Posterior cingulate gyrus (tissue), 11 donors: ENCODE results near the gene CCDC192.
"Not testable (repeated sequence)": the region's sequence is repeated elsewhere in the genome, so short reads cannot be mapped to it uniquely, and the experiment has no call there.

Experiments
- DNase-seq, 10 donors: peaks; one replicate each; pipeline versions ENCODE4 v3.0.0 to v3.0.0-alpha.2; 2020 to 2021; ENCODE audit warnings: mixed read lengths in 3 of 10
- intact Hi-C: fragments of 100-400 bp; cut with DNase I; formaldehyde crosslinking; loops from one replicate; pipeline ENCODE4 v1.15.1; 2023

CCDC192 gene, protein sequence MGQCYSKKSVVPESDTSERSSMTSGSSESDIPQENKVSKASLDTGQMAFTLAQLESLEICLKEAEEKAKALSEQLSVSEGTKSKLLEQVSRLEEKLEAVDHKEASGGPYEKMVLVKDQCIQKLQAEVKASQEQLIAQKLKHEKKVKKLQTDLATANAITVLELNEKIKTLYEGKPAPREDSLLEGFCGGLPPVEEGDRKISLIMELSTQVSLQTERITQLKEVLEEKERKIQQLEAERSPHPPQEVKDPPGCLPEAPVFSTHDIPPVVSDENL

DNA sequence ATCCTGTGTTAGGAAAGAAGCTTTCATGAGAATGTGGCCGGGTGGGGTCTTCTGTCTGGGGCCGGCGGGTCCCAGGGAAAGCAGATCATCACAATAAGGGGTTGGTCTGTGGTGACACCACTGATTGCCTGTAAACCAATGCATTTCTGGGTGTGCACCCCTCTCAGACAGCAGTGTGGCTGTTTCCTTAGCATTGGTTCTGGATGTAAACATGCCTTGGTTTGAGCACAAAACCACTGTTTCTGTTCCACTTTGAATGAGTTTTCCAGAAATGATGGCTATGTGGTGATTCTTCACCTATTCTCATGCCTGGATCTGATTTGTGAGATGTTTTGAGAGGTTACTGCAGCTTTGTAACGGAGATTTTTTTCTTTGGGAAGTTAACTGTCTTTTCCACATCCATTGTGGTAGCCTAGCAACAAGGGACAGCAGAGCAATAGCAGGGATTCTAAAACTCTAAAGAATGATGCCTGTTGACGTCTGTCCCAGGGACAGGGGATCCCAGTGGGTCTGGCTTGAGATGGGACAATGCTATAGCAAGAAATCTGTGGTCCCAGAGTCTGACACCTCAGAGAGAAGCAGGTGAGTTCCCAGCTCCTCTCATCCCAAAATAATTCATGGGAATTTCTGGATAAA lies at the start of gene CCDC192:
TSS of gene CCDC192 (plus strand) at position 466 of the 636 bp plus-strand sequence. CDS start at position 521, 55 bp downstream.
- no peak for DNase-seq
- intact Hi-C loops, result no loop called here

DNA sequence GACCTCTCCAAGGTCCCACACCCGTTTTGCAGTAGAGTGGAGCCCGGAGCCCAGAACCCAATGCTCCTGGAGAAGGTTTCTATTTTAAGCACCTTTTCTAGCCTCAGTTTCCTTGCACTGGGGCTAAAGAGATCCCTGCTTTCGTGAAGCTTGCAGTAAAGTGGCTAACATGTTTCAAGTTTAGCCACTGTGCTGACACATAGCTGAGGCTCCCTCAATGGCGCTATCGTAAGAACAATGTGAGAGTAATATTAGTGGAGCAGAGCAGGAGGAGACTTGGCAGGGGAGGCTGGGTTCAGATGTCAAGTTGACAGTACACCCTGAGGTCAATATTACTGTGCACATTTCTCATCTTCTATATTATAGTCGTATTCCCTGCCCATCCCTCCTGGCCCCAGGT lies 46.4 kb upstream of the CCDC192 start:
- intact Hi-C loops, result no loop called here
- no peak for DNase-seq

DNA sequence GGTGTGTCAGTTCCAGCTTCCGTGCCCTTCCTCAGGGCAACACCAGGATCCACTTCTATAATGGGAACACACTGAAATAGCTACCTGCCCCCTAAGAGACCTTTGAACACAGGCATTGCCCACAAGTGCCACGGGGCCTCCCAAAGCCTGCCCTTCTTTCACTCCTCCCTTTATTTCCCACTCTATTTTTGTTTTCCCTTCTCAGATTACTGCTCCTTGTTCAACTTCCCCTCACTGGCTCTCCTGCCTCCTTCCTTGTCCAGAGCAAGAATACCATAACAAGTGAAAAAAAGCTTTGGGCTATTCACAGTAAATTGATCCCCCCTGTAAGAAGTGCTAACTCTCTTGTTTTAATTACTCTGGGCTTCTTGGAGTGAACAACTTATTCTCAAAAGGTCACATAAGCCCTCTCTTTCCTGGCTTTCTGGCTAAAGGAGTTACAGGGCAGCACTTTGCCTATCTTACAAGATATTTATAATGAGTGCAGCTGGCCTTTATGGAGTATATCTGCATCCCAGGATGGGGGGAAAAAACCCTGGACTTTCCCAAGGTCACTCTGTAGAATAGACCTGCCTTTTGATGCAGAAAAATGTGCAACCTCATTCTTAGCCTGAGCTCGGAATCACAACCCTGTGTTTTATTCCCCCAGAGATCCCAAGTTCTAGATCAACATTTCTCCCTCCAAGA lies 43.0 kb upstream of the CCDC192 start:
- intact Hi-C loops, result no loop called here
- no peak for DNase-seq

DNA sequence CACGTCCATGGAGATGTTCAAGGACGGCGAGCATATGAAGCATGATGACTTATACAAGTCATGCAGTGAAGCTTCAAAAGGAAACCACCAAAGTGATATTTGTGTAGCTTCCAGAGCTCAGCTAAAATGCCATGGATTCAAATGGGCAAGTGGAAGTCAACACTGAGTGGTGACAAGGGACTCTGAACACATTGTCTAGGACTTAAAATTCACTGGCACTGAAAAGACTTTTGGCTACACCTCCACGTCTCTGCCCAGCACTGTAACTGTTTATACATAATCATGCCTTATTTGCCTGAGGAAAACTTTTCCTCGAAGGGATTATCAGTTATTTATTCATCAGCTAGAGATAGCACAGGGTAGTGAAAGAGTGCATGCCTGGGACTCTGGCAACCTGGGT lies 39.1 kb upstream of the CCDC192 start:
- intact Hi-C loops, result no loop called here
- no peak for DNase-seq

DNA sequence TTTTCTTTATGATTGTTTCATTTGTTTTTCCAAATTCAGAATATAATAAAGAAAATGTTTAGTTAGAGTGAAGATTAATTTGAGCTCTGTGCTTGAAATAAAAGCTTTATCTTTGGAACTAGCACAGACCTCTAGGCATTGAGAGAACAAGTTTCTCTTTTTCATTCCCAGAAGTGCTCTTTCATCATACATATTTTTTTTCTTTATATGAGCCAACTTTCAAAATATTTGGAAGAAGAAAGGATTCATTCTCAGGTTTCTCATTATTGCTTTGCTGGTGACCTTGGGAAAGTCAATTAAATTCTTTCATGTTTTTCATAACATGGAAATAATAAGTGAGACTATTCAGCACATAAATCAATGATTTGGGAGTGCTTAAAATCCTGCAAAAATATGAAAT lies 37.5 kb upstream of the CCDC192 start:
- DNase-seq, result no peak
- intact Hi-C loops, result no loop called here

DNA sequence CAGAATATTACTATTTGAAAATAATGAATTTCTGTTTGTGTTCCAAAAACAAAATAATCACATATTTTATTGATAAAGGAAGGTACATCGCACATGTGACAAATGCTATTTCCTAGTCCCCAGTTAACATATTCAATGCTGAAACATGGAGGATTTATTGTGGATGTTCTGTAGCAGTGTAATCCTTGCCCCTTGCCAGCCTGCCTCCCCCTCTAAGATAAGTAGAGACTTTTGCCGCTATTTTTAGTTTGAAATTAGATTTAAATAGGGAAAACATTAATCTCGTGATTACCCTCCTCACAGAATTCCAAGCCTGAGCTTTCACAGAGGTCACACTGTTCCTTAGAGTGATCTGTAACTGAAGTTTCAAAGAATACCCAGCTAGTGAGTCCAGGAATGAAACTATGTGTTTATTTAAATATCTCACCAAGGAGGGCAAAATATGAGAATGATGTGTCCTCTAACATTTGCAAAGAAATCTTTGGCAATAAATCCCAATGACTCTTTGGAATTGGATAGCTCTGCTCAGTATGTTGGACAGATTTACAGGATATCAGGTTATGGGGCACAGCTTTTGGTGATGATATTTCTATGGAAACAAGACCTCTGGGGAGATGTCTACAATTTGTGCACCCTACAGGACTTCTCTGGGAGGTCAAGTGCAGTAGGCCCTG lies 37.0 kb upstream of the CCDC192 start:
- intact Hi-C loops, result no loop called here
- no peak for DNase-seq

DNA sequence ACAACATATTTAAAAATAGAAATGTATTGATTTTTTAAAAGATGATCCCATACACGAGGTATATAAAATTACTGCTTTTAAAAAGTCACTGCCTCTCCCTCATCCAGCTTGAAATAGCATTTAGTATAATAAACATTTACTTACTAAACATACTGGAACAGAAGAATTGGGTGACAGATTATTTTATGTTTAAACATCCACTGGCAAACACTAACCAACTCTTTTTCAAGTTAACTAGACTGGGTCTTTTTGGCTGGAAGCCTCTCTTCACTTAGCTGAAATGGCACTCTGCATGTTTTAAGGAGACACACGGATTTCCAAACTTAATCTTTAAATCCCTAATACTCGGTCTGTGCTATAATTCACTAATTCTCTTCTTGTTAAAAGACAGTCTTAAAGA lies 35.3 kb upstream of the CCDC192 start:
- no peak for DNase-seq

DNA sequence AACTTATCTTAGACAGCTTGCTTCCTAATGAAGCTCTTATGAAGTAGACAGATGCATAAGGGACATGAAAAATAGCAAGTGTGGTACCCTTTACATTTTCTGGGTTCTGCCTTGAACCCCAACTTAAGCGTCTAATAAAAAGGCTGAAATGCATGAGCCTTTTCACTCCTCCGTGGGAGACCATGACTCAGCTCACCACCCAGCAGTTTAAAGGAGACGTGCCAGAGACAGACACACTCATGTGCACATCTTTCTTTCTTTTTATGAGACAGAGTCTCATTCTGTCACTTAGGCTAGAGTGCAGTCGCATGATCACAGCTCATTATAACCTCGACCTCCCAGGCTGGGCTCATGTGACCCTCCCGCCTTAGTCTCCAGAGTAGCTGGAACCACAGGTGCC lies 32.0 kb upstream of the CCDC192 start:
- DNase-seq, result no peak
- intact Hi-C loops, result no loop called here

More for the DNA sequence above, 35.3 kb upstream of the CCDC192 start:
- intact Hi-C loops, result no loop called here

DNA sequence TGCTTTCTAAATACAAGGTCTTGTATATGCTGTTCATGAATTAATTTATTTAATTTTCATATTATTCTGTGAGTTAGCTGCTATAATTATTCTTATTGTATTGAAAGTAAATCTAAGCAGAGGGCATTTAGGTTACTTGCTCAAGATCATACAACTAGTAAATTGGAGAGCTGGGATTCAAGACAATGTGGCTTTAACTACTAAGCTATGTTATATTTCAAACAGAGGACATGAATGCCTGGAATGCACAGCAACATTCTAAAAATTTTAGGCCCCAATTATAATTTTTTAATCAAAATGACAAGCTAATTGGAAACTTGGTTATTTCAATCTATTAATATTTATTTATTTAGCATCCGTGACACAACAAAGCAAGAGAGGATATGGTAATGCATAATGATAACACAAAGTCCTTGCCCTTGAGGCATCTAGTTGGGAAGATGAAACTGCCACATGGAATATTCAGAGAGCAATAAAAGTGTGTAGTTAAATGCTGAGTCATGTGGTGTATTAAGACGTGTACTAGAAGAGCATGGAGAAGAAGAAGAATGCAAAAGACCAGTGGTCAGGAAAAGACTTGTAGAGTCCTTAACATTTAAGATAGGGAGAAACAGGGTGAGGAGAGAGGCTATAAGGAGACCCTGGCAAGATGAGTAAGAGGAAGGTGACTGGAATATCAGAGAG lies 29.9 kb upstream of the CCDC192 start:
- DNase-seq, result no peak
- intact Hi-C loops, result no loop called here

DNA sequence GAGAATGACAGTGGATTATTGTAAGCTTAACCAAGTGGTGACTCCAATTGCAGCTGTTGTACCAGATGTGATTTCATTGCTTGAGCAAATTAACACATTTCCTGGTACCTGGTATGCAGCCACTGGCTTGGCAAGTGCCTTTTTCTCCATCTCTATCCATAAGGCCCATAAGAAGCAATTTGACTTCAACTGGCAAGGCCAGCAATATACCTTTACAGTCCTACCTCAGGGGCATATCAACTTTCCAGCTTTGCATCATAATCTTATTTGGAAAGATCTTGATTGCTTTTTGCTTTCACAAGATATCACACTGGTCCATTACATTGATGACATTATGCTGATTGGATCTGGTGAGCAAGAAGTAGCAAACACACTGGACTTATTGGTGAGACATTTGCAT lies 26.2 kb upstream of the CCDC192 start:
- DNase-seq, intact Hi-C loops: not testable (repeated sequence)

DNA sequence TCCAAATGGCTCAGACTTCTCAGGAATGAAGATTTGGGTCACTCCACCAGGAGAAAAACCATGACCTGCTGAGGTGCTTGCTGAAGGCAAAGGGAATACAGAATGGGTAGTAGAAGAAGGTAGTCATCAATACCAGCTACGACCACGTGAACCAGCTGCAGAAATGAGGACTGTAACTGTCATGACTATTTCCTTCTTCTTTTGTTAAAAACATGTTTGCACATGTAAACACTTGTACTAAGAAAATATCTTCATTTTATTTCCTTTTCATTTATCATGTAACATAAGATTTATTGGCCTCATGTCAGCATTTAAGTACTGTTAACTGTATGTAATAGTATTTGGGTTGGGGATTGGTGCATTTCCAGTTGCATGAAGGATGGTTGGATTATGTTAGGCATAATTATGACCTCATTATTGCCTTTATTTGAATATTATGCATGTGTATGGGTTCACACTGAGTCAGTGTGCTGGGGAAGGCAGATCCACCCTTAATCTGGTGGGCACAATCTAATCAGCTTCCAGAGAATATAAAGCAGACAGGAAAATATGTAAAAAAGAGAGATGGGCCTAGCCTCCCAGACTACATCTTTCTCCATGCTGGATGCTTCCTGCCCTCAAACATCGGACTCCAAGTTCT lies 23.4 kb upstream of the CCDC192 start:
- intact Hi-C loops, DNase-seq: not testable (repeated sequence)

DNA sequence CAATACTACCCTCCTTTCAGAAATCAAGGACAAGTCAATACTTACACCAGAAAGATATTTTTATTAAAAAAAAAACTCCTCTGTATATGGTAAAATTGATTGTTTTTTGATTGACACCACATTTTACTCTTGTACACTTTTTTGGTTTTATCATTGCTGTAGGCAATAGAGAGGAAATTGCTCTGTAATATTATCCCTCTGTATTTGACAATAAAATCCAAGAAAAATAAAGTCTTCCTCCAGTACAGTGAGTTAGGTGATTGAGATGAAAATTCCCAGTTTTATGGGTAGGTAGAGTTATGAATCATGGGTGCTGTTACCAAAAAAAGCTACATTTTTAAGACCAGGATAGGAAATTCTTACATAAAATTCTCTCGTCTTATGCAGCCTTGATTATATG lies 22.6 kb upstream of the CCDC192 start:
- DNase-seq, result no peak
- intact Hi-C loops, result no loop called here

DNA sequence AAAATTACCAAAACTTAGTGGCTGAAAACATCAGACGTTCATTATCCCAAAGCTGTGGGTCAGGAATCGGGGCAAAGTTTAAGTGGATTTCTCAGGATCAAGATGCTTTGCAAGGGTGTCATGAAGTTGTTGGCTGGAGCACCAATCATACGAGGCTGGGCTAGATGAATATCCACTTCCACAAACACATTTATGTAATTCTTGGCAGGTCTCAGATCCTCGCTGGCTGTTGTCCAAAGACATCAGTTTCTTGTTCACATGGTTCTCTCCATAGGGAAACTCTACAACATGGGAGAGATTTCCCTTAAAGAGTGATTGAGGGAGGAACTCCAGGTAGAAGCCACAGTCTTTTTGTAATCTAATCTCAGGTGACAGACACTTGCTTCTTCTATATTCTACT lies 20.2 kb upstream of the CCDC192 start:
- DNase-seq, result no peak
- intact Hi-C loops, result no loop called here

DNA sequence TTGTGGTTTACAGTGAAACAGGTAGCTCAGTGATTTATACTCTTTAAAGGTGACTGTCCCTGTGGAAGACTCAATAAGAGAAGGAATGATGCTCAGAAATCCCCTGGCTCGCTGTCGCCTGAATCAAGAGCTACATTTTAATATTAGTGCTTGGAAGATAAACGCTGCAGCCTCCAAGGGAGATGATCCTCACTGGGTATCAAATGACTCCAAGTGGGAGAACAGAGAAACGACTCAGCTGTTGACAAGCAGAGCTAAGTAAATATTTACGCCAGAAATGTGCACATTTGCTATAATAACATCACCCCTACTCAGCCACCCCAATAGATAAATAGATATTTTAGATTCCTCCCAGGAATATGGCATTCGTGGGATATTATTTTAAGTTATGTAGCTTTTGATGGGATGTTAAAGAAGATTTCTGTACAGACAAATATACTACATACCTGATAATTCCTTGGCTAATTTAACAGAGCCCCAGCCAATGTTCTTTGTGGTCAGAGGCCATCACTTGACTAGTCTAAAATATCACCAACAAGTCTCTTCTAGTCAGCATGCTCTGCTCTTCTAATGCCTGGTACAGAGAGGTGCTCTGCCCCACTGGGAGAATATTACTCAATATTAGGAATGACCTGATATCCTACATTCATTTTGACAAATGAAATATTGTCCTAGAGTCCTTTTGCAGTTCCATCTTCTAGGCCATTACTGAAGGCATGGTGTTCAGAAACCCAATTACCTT lies 18.3 kb upstream of the CCDC192 start:
- no peak for DNase-seq
- intact Hi-C loops, result no loop called here

DNA sequence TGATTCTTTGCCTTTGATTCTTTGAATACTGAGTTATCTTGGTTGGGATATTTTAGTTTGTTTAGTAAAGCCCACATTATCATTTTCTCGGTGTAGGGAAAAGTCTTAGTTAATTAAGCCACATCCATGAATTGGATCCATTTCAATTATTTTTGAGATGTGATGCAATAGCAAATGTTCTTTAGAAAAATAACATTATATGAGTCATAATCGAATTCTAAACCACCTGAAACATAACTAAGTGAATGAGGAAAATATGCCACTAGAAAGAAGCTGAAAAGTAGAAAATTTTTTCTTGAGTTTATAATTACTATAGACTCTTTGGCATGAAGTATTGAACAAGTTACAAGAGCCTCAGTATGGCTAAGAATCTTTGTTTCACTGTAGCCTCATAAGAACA lies 17.5 kb upstream of the CCDC192 start:
- DNase-seq, result no peak
- intact Hi-C loops, result no loop called here

DNA sequence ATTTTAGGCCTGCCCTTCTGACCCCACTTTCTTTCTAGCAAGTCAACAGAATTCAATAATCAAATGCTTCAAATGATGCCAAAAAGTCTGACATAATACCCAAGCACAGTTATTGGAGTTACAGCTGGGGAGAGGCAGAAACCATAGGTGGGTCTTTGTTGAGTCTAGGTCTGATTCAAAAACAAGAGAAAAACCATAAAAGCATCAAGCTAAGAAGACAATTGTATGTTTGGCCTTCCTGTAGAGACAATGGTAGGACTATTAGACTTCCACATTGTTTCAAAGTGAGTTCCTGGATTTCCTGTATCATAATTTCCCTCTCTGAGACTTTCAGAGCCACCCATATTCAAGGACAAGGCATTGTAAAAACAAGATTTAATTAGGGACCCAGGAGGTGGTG lies 16.8 kb upstream of the CCDC192 start:
- DNase-seq, result no peak
- intact Hi-C loops, result no loop called here

DNA sequence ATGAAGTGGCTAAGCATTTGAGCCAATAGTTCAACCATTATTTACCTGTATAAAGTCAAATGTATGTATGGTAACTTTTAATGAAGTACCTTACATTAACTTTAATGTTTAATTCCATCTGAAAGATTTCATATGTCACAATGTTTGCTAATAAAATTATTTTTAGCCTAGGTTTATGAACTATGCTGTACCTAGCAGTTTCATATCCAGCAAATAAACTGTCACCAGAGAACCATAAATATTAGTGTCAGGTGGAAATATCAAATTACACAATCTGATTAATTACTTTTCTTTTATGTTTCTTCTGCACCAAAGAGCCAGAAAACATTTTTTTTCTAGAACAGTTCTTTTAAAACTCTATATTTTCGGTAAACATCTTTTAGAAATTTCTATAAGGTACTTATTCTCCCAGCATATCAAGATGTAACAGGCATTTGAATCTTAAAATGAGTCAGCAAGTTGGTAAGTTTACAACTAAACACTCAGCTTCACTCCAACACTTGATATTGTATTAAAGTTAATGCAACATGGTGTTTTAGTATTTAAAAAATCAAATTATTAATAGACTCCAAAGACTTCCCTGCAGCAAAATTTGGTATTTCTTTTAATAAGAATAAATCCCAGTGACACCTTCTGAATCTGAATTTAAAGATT lies 8.5 kb upstream of the CCDC192 start:
- DNase-seq, result no peak
- intact Hi-C loops, result no loop called here

DNA sequence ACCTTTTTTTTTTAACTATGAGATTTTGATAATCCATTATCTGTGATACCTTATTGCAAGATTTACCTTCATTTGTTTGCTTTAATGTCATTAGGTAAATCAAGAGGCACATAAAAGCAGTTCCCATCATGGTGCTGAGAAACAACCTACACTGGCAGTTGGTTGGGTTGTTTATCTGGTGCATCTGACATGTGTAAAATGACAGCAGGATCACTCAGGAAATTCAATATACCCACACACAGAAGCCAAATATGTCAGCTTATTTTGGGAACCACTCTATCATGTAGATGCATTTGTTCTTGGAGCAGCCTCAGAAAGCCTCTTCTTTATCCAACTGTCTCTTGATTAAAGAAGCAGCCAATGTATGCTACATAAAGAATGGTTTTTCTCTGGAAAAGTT lies 7.8 kb upstream of the CCDC192 start:
- intact Hi-C loops, result no loop called here
- no peak for DNase-seq

DNA sequence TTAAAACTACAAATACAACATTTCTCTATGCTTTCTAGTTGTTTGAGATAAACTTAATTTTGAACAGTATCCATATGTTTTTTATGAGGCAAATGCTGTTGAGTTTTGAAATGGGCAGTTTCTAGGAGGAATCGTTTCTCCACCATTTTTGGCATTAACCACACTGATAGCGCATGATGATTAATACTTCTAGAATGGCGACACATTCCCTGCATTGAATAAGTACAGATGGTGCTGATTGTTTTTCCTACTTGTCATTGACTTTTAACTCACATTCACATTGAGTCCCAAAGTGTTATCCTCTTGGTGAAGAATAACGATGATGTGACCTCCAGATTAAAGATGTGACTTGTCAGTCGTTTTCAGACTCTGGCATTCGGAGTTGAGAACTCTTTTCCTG lies 6.5 kb upstream of the CCDC192 start:
- DNase-seq, result no peak
- intact Hi-C loops, result no loop called here
